HEK293 (cell line): ENCODE data around the gene KRTAP10-10.

Experiments
- HOXC10 ChIP-seq: sonication (generic); formaldehyde crosslinking; IDR thresholded peaks from 2 replicates; pipeline ENCODE4 v1.8.1; 2023; ENCODE audit warnings: mild to moderate bottlenecking, missing genetic modification reagents
- KLF16 ChIP-seq: fragments of 450-650 bp; formaldehyde crosslinking; IDR thresholded peaks from 2 replicates; pipeline ENCODE4 v1.5.1; 2017; ENCODE audit warnings: missing biosample characterization, missing genetic modification characterization
- SP2 ChIP-seq: fragments of 450-650 bp; formaldehyde crosslinking; IDR thresholded peaks from 2 replicates; pipeline ENCODE4 v1.5.1; 2016; ENCODE audit warnings: missing biosample characterization, missing genetic modification characterization
- ZFP3 ChIP-seq: fragments of 450-650 bp; formaldehyde crosslinking; IDR thresholded peaks from 2 replicates; pipeline ENCODE4 v1.5.1; 2016; ENCODE audit warnings: low read depth, missing biosample characterization, missing genetic modification characterization
- ZNF184 ChIP-seq: fragments of 450-650 bp; IDR thresholded peaks from 2 replicates; pipeline ENCODE4 v1.5.1; 2018; ENCODE audit warnings: missing biosample characterization, mild to moderate bottlenecking, missing genetic modification characterization
- ZNF2 ChIP-seq: fragments of 450-650 bp; formaldehyde crosslinking; IDR thresholded peaks from 2 replicates; pipeline ENCODE4 v1.5.1; 2016; ENCODE audit warnings: missing biosample characterization, missing genetic modification characterization
- ZNF544 ChIP-seq: fragments of 450-650 bp; formaldehyde crosslinking; IDR thresholded peaks from 2 replicates; pipeline ENCODE4 v1.5.0; 2017; ENCODE audit warnings: missing biosample characterization, missing genetic modification characterization
- TF ChIP-seq, protein P1 (sequence below): fragments of 450-650 bp; formaldehyde crosslinking; IDR thresholded peaks from 2 replicates; pipeline ENCODE4 v1.5.1; 2016; ENCODE audit warnings: missing biosample characterization, missing genetic modification characterization
- TF ChIP-seq, protein P2 (sequence below): fragments of 450-650 bp; formaldehyde crosslinking; IDR thresholded peaks from 2 replicates; pipeline ENCODE4 v1.5.1; 2016; ENCODE audit warnings: missing biosample characterization, missing genetic modification characterization
- TF ChIP-seq, protein P3 (sequence below): fragments of 450-650 bp; formaldehyde crosslinking; IDR thresholded peaks from 2 replicates; pipeline ENCODE4 v1.5.1; 2016; ENCODE audit warnings: missing biosample characterization, missing genetic modification characterization, low read depth

DNA sequence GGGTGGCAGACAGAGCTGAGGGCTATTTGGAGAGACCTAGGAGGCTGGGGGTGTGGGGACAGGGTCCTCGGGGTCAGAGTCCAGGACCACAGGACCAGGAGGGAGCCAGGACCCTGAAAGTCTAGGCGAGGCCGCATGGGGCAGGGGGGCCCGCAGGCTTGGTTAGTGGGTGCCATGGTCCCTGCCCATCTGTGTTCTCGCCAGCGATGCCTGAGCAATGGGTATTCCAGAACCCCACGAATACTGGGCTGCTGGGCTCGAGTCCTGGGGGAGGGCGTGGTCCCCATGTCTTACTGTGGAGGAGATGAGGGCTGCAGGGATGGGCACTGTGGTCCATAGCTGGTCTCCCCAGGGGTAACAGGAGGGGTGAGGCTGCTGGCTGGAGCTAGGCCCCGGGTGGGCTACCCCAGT lies 46.8 kb upstream of the KRTAP10-10 start:
- TF ChIP-seq, protein P1, sequence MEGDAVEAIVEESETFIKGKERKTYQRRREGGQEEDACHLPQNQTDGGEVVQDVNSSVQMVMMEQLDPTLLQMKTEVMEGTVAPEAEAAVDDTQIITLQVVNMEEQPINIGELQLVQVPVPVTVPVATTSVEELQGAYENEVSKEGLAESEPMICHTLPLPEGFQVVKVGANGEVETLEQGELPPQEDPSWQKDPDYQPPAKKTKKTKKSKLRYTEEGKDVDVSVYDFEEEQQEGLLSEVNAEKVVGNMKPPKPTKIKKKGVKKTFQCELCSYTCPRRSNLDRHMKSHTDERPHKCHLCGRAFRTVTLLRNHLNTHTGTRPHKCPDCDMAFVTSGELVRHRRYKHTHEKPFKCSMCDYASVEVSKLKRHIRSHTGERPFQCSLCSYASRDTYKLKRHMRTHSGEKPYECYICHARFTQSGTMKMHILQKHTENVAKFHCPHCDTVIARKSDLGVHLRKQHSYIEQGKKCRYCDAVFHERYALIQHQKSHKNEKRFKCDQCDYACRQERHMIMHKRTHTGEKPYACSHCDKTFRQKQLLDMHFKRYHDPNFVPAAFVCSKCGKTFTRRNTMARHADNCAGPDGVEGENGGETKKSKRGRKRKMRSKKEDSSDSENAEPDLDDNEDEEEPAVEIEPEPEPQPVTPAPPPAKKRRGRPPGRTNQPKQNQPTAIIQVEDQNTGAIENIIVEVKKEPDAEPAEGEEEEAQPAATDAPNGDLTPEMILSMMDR (tag by site-specific recombination) = no peak
- TF ChIP-seq ZNF184 = no peak
- no peak for TF ChIP-seq SP2 (tag by site-specific recombination)
- no peak for TF ChIP-seq ZNF2 (tag by site-specific recombination)
- TF ChIP-seq, protein P2, sequence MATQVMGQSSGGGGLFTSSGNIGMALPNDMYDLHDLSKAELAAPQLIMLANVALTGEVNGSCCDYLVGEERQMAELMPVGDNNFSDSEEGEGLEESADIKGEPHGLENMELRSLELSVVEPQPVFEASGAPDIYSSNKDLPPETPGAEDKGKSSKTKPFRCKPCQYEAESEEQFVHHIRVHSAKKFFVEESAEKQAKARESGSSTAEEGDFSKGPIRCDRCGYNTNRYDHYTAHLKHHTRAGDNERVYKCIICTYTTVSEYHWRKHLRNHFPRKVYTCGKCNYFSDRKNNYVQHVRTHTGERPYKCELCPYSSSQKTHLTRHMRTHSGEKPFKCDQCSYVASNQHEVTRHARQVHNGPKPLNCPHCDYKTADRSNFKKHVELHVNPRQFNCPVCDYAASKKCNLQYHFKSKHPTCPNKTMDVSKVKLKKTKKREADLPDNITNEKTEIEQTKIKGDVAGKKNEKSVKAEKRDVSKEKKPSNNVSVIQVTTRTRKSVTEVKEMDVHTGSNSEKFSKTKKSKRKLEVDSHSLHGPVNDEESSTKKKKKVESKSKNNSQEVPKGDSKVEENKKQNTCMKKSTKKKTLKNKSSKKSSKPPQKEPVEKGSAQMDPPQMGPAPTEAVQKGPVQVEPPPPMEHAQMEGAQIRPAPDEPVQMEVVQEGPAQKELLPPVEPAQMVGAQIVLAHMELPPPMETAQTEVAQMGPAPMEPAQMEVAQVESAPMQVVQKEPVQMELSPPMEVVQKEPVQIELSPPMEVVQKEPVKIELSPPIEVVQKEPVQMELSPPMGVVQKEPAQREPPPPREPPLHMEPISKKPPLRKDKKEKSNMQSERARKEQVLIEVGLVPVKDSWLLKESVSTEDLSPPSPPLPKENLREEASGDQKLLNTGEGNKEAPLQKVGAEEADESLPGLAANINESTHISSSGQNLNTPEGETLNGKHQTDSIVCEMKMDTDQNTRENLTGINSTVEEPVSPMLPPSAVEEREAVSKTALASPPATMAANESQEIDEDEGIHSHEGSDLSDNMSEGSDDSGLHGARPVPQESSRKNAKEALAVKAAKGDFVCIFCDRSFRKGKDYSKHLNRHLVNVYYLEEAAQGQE (tag by site-specific recombination) = no peak
- TF ChIP-seq, protein P3, sequence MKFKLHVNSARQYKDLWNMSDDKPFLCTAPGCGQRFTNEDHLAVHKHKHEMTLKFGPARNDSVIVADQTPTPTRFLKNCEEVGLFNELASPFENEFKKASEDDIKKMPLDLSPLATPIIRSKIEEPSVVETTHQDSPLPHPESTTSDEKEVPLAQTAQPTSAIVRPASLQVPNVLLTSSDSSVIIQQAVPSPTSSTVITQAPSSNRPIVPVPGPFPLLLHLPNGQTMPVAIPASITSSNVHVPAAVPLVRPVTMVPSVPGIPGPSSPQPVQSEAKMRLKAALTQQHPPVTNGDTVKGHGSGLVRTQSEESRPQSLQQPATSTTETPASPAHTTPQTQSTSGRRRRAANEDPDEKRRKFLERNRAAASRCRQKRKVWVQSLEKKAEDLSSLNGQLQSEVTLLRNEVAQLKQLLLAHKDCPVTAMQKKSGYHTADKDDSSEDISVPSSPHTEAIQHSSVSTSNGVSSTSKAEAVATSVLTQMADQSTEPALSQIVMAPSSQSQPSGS (tag by site-specific recombination) = no peak
- TF ChIP-seq ZNF544 = no peak
- TF ChIP-seq ZFP3 (tag by site-specific recombination) = no peak
- no peak for TF ChIP-seq HOXC10 (CRISPR knock-in tag)
- TF ChIP-seq KLF16 (tag by site-specific recombination) = no peak
